Astrocyte (in vitro differentiated cells and primary cell): ENCODE results near the gene CPAMD8.

Experiments
- EZH2 ChIP-seq: IDR thresholded peaks from 2 replicates; pipeline ENCODE4 v1.6.1; 2012; ENCODE audit warnings: mild to moderate bottlenecking, low read length, inconsistent platforms; ENCODE audit not compliant: insufficient read depth
- TF ChIP-seq, protein P1 (sequence below): IDR thresholded peaks from 2 replicates; pipeline ENCODE4 v1.5.1; 2011; ENCODE audit warnings: low read depth, mild to moderate bottlenecking, inconsistent platforms, low read length, moderate library complexity; ENCODE audit not compliant: insufficient read depth

DNA sequence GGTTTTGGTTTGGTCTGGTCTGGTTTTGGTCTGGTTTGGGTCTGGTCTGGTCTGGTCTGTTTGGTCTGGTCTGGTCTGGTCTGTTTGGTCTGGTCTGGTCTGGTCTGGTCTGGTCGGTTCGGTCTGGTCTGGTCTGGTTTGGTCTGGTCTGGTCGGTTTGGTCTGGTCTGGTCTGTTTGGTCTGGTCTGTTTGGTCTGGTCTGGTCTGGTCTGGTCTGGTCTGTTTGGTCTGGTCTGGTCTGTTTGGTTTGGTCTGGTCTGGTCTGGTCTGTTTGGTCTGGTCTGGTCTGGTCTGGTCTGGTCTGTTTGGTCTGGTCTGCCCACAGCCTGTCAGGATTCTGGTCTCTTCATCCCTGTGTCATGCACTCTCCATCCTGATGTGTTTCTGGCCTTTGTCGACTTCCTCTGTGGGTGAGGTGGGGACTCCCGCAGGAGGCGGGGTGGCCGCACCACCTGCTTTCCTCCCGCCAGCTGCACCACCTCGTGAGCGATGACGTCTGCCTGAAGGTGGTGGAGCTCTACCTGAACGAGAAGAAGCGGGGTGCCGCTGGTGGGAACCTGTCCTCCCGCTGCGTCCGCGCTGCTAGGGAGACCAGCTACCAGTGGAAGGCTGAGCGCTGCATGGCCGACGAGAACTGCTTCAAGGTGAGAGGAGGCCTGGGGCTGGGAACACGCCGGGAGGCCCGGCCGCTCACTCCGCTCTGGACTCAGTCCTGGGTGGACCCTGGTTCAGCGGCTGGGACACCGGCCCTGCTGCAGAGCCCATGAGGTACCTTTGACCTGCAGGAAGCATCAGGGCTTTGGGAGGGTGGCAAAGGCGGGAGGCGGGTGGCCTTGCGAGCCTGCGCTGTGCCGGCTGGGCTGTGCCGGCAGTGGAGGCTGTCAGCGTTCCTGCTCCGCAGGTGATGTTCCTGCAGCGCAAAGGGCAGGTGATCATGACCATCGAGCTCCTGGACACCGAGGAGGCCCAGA, 150.7 kb downstream of the CPAMD8 start:
- TF ChIP-seq, protein P1, sequence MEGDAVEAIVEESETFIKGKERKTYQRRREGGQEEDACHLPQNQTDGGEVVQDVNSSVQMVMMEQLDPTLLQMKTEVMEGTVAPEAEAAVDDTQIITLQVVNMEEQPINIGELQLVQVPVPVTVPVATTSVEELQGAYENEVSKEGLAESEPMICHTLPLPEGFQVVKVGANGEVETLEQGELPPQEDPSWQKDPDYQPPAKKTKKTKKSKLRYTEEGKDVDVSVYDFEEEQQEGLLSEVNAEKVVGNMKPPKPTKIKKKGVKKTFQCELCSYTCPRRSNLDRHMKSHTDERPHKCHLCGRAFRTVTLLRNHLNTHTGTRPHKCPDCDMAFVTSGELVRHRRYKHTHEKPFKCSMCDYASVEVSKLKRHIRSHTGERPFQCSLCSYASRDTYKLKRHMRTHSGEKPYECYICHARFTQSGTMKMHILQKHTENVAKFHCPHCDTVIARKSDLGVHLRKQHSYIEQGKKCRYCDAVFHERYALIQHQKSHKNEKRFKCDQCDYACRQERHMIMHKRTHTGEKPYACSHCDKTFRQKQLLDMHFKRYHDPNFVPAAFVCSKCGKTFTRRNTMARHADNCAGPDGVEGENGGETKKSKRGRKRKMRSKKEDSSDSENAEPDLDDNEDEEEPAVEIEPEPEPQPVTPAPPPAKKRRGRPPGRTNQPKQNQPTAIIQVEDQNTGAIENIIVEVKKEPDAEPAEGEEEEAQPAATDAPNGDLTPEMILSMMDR: no peak
- no peak for TF ChIP-seq EZH2
